HCEC 1CT (cell line): ENCODE results near the gene SRSF8.
"Not testable (repeated sequence)": the region's sequence is repeated elsewhere in the genome, so short reads cannot be mapped to it uniquely, and the experiment has no call there.

Experiments
- DNase-seq: peaks from one replicate; pipeline ENCODE4 v3.0.0-alpha.2; 2017

SRSF8 gene, protein sequence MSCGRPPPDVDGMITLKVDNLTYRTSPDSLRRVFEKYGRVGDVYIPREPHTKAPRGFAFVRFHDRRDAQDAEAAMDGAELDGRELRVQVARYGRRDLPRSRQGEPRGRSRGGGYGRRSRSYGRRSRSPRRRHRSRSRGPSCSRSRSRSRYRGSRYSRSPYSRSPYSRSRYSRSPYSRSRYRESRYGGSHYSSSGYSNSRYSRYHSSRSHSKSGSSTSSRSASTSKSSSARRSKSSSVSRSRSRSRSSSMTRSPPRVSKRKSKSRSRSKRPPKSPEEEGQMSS

DNA sequence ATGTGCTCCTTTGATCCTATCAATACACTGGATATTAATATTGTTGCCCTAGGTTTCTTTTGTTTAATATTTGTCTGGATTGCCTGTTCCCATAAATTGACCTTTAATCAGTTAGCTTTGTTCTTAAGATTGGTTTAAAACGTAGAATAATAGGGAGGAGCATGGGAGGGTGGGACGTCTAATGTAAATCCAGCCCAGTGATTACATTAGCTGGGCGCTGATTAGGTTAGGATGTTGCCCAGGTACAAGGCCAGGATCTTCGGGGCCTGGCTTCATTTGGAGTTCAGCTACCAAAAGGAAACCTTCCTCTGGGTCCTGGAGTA, at the start of gene SRSF8:
Gene SRSF8 (plus strand): TSS at position 204 of the 323 bp plus-strand sequence. CDS start 308 bp downstream, outside the sequence.
- DNase-seq = no peak

DNA sequence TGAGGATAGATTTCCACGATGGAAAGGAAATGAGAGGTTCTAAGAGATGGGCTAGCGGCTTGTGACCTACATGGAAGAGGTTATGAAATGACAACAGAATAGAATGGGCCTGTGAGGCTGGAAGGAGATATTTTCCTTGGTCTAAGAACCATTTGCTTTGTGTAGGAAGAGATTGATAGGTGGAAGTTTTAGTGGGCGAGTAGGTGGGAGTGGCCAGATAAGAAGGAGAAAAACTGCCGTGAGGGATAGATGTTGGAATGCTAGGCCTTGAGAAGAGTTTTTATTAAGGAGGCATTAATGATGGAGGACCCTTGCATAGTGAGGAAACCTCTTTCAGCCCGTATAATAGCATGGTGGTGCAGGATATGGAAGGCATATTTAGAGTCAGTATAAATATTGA, 45.3 kb upstream of the SRSF8 start:
- not testable (repeated sequence) for DNase-seq

DNA sequence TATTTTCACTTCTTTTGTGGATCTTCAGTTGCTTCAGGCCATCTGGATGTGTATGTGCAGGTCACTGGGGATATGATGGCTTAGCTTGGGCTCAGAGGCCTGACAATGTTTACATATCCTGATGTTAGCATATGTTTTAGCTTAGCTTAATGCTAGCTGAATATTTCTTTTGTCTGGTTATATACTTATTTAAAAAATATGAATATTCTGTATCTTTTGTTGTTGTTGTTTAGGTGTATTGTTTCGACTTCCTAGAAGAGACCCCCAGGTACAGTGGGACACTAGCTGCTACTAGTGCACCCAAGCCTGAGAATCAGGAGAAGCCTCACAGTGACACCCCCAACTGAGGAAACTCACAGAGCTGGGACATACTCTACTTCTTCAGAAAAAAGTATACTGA, 41.8 kb upstream of the SRSF8 start, which contains the start of gene KDM4E:
Gene KDM4E (plus strand): TSS at position 301 of the 400 bp plus-strand sequence. CDS start 300 bp downstream, outside the sequence.
- DNase-seq = no peak

DNA sequence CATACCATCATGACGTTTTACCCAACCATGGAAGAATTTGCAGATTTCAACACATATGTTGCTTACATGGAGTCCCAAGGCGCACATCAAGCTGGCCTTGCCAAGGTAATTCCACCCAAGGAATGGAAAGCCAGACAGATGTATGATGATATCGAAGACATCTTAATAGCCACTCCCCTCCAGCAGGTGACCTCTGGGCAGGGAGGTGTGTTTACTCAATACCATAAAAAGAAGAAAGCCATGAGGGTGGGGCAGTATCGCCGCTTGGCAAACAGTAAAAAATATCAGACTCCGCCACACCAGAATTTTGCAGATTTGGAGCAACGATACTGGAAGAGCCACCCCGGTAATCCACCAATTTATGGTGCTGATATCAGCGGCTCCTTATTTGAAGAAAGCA, 41.1 kb upstream of the SRSF8 start:
- not testable (repeated sequence) for DNase-seq

DNA sequence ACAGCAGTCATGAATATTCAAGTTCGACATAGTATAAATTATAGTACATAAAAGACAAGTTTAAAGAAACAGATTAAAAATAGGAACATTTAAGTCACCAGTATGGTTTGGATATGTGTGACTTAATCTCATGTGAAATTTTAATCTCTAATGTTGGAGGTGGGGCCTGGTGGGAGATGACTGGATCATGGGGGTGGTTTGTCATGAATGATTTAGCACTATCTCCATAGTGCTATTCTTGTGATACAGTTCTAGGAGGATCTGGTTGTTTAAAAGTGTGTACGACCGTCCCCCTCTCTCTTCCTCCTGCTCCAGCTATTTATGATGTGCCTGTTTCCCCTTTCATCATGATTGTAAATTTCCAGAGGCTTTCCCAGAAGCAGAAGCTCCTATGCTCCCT, 38.4 kb upstream of the SRSF8 start:
- no peak for DNase-seq

DNA sequence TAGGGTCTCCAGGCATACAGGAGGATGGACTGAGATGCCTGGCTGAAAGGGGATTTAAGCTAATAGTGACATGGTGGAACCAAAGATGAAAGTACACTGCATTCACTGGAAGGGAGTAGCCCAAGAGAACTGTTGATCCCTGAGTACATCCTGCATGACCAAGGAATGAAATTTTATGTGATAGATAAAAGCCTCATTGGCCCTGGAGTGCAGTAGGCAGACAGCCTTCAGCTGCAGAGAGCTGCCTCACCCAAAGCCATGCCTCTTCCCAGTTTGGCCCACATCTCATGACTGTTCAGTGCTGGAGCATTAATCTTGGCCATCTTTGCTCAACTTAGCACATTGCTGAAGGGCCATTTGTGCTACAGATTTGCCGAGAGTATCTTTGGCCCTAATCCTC, 33.7 kb upstream of the SRSF8 start:
- DNase-seq = no peak

DNA sequence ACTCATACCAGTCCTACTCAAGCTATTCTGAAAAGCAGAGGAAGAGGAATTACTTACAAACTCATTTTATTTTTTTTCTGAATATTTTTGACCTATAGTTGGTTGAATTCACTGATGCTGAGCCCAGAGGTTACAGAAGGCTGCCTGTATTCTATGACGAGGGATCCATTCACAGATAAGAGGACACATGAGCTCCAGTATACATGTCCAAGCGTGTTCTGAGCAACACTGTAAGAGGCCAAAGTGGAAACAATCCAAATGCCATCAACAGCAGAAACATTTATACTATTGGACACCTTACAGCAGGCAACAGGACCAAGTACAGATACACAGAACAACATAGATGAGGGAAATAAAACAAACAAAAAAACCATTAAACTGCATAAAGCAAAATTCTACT, 31.4 kb upstream of the SRSF8 start:
- DNase-seq = no peak

DNA sequence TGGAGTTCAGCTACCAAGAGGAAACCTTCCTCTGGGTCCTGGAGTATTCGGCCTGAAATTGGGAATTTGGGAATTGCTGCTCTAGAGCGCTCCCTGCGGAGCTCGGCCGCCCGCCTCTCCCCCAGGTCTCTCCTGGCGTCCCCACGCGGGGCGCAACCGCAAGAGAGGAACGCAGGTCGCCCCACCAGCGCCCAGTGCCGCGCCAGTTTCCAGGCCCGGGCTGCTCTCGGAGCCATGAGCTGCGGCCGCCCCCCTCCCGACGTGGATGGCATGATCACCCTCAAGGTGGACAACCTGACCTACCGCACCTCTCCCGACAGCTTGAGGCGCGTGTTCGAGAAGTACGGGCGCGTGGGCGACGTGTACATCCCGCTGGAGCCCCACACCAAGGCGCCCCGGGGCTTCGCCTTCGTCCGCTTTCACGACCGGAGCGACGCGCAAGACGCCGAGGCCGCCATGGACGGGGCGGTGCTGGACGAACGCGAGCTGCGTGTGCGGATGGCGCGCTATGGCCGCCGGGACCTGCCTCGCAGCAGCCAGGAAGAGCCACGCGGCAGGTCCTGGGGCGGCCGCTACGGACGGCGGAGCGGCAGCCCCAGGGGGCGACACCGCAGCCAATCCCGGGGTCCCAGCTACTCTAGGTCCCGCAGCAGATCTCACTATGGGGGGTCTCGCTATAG, 29.2 kb upstream of the SRSF8 start:
- DNase-seq = not testable (repeated sequence)

DNA sequence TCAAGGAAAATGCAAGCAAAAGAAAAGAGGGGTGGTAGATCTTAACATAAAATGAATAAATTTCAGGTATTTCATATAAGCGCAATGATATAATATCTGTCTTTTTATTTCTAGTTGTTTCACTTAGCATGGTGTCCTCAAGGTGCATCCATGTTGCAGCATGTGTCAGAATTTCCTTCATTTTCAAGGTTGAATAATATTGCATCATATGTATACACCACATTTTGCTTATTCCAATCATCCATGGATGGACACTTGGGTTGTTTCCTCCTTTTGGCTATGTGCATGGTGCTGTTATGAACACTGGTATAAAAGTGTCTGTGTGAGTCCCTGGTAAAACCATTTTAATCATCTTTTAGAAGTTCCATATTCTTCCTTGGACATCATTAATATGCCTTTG, 24.5 kb upstream of the SRSF8 start:
- no peak for DNase-seq

DNA sequence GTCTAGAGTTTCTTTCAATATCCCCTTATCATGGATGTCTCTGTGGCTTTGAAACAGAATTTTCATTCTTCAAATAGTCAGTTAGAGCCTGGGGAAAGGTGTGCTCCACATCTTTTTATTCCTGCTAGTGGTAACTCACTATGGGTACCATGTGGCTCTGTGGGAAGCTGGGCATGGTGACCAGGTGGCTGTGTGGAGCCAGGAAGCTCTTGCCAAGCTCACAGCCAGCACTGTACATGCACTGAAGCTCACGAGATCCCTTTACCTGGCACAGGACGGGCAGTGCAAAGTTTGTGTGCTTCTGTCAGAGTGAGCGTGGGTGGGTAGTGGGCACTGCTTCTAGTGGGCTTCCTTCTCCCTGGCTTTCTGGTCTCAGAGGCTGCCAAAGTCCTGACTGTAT, 23.8 kb upstream of the SRSF8 start:
- DNase-seq = no peak

DNA sequence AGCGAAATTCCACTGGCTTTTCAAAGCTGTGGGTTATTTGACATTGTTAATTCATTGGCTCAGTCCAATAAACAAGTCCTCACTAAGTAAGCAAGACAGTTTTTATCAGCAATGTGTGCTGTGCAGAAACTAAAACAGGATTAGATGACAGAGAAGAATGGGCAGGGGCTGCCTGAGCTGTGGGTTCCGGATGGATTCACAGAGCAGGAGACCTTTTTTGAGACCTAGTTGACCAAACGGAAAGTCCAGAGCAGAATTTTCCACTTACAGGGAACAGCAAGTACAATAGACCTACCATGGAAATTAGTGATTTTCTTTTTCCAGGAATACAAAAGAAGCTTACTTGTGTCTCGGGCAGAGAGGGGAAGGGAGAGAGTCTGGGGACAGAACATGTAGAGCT, 22.7 kb upstream of the SRSF8 start:
- no peak for DNase-seq

DNA sequence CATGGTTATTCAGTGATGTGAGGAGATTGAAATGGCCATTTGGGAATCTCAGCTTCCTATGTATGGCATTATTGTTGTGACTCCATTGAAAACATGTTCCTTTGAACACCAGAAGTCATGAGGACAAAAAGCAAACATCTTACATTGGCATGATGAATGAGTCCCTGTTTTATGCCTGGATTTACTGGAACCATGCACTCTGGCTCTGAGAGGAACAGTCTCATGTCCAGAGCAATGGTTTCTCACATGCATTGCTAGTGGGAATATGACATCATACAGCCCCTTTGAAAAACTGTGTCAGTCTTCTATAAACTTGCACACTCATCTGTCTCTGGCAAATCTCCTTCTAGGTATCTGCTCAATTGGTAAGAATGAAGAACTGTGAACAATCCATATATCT, 20.9 kb upstream of the SRSF8 start:
- no peak for DNase-seq

DNA sequence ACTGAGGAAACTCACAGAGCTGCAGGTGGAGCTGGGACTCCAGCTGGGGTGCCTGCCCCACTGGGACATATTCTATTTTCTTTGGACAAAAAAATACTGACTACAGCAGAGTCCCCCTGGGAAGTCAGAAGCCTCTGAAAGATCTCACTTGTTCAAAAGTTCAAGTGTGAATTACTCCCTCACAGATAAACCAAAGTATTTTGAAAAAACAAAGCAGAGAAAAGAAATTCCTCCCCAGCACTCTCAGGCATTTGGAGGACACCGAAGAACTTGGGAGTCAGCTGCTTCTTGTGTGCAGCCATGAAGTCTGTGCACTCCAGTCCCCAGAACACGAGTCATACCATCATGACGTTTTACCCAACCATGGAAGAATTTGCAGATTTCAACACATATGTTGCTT, 17.6 kb upstream of the SRSF8 start, which contains the start of gene KDM4F:
Gene KDM4F (plus strand): TSS at position 301 of the 400 bp plus-strand sequence.
- DNase-seq = not testable (repeated sequence)

DNA sequence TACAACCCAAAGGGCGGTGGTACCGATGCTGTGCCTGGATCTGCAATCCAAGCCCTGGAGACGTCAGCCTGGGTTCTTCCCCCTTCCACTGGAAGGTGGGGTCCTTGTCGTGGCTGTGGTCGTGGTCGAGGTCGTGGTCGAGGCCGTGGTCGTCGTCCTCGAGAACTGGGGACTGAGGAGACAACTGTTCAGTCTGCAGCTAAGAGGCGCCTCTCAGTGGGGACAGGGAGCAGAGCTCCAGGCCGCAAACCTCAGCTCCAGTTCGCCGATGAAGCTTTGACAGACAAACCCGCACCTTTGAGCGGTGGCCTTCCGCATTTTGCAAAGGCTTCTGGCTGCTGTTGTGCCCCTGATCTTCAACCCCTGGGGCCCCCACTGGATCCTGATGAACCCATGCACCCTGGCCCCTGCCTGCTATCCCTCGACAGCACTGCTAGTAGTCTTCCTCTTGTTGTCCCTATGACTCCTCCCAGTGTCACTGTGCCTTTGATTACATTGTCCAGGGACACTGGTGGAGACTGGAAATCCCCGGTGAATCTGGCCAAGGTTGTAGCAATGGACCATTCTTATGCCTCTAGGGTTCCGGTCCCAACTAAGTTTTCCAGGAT, 16.0 kb upstream of the SRSF8 start:
- DNase-seq = no peak

DNA sequence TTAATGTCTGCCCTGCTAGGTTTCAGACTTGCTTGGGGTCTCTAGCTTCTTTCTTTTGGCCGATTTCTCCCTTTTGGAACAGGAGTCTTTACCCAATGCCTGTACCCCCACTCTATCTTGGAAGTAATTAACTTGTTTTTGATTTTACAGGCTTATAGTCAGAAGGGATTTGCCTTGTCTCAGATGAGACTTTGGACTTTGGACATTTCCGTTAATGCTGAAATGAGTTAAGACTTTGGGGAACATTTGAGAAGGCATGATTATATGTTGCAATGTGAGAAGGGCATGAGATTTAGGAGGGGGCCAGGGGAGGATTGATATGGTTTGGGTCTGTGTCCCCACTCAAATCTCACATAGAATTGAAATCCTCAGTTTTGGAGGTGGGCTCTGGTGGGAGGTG, 12.4 kb upstream of the SRSF8 start:
- DNase-seq = no peak

DNA sequence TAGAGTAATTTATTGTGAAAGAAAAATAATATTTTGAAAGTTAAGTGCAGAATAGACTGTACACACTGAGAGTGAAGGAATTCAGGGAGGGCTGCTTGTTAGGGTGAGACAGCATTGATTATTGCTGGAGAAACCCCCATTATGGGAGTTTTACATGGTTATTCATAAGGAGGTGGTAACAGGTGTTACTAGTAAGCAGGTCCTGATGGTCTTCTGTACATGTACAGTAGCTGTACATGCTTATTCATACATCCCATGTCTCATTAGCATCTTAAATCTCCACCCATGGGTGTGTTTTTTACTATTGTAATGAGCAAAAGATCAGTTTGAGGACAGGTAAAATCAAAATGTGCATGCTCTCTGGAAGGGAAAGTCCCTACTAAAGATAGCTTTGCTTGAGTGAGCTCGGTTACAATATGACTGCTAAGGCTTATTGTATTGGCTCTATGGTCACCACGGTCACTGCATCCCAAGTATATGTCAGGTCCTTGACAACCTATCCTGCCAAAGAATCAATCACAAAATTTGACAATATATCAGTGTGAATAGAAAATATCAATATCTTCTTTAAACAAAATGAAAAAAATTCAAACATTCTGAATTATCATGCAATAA, 11.3 kb upstream of the SRSF8 start:
- DNase-seq = no peak

DNA sequence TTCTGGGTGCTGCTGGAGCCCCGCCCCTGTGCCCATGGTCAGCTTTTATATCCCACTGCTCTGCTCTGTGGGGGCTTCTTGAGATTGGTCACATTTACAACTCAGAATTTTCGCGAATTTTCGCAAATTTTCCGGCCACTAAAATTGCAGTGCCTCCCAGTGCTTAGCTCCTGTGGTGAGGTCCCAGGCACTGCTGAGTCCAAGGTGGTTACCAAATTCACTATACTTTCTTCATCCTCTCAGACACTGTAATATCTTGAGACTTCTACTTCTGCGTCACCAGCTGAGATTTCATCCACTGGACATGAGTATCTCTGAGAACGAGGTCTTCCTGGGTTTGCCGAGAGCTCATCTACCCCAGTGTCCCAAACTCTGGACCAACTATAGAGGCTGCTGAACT, 8.8 kb upstream of the SRSF8 start:
- no peak for DNase-seq

DNA sequence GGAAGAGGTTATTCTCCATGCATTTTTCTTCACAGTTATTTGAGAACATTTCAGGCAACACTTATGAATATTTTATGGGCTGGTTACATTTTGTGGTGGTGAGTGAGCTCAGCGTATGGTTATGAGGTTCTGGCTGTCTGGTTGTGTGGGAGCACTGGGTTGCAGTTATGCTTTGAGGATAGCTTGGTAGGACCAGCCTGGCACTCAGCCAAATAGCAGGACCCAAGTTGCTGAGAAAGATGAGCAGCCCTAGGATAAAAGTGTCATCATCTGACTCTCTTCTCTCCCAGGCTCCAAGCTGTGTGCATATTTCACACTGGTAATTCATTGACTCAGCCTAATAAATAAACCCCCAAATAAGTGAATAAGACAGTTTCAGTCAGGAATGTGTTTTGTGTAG, 8.1 kb upstream of the SRSF8 start:
- DNase-seq = no peak

DNA sequence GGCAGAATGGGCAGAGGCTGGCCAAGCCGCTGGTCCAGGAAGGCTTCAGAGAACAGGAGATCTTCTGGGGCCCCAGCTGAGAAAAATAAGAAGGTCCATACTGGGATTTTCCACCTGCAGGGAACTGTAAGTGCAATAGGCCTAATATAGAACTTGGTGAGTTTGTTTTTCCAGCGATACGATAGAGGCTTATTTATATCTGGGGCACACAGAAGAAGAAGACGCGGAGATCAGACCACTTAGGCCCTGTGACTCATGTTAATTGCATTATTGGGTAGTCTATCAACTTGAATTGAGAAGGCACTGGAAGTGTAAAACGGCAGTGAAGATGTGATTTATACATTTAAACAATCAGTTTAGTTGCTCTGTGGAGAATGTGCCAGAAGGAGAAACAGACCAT, 7.7 kb upstream of the SRSF8 start:
- DNase-seq = no peak

DNA sequence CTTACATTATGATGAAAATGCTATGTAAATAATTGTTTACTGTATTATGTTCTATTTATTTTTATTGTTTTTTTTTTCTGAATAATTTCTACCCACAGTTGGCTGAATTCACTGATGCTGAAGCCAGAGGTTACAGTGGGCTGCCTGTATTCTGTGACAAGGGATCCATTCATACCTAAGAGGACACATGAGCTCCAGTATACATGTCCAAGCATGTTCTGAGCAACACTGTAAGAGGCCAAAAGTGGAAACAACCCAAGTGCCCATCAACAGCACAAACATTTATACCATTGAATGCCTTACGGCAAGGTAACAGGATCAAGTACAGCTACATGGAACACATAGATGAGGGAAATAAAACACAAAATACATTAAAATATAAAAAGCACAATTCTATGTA, 1.4 kb upstream of the SRSF8 start:
- no peak for DNase-seq

DNA sequence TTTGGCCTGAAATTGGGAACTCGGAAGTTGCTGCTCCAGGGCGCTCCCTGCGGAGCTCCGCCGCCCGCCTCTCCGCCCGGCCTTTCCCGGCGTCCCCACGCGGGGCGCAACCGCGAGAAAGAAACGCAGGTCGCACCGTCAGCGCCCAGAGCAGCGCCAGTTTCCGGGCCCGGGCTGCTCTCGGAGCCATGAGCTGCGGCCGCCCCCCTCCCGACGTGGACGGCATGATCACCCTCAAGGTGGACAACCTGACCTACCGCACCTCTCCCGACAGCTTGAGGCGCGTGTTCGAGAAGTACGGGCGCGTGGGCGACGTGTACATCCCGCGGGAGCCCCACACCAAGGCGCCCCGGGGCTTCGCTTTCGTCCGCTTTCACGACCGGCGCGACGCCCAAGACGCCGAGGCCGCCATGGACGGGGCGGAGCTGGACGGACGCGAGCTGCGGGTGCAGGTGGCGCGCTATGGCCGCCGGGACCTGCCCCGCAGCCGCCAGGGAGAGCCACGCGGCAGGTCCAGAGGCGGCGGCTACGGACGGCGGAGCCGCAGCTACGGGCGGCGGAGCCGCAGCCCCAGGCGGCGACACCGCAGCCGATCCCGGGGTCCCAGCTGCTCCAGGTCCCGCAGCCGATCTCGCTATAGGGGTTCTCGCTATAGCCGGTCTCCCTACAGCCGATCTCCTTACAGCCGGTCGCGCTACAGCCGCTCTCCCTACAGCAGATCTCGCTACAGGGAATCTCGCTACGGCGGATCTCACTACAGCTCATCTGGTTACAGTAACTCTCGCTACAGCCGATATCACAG, 521 bp downstream of the SRSF8 start:
- peak; percentile 79 for DNase-seq

DNA sequence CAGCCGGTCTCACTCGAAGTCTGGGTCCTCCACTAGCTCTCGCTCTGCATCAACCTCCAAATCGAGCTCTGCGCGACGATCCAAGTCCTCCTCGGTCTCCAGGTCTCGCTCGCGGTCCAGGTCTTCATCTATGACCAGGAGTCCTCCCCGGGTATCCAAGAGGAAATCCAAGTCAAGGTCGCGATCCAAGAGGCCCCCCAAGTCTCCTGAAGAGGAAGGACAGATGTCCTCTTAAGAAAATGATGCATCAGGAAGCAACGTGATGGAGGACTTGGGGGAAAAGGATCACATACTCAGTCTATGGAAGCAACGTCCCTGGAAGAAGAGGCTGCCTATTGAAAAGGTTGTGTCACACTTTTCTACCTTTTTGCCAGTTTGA, 1.1 kb downstream of the SRSF8 start:
- peak; percentile 33 for DNase-seq

DNA sequence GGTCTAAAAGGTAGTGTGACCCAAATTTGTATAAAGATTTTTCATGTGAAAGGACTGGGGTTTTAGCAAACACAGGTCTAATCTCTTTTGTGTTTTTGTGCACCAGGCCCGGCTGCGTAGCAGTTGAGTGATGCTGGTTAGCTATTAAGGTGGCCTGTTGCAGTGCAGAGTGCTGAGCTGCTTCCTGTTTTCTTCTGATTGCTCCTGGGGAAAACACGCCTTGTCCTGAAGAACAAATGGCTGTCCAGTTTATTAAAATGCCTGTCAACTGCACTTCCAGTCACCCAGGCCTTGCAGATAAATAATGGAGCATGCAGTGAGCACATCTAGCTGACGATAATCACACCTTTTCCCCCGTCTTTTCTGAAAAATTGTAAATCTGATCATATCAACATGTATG, 1.8 kb downstream of the SRSF8 start:
- DNase-seq = peak; percentile 91
